NCI-H1694 treated with DMSO at 0.1 percent for 48 hours (cell line): ENCODE measurements around the gene ICAM4.
A peak's percentile ranks its signal among the peaks of the same experiment; 100 is the strongest.
"Not testable (repeated sequence)": the region's sequence is repeated elsewhere in the genome, so short reads cannot be mapped to it uniquely, and the experiment has no call there.

Source experiments
- DNase-seq: peaks from one replicate; lab custom pipeline; 2025; lab: John Stamatoyannopoulos, UW

The ICAM4 gene, protein sequence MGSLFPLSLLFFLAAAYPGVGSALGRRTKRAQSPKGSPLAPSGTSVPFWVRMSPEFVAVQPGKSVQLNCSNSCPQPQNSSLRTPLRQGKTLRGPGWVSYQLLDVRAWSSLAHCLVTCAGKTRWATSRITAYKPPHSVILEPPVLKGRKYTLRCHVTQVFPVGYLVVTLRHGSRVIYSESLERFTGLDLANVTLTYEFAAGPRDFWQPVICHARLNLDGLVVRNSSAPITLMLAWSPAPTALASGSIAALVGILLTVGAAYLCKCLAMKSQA

GRCh38 chr19:10286803-10287737, at the start of gene ICAM4:
ICAM4 (plus strand) TSS chr19:10286955; CDS start chr19:10287013, 58 bp downstream.
- DNase-seq: peak; percentile 4

DNA sequence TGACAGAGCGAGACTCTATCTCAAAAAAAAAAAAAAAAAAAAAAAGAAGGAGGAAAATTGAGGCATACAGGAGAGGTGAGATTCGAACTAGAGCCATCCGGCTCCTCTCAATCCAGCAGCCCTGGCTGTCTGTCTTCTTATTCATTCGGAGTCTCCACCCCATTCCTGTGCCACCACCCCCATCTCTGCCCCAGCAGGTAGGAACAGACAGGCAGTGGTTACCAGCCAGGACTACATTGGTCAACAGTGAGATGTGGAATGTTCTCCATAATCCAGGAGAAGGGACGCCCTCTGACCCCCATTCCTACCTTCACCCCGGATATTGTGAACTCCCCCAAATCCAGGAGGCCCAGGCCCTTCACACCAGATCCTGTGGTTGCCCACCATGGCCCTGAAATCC, 49.1 kb upstream of the ICAM4 start:
- no peak for DNase-seq

DNA sequence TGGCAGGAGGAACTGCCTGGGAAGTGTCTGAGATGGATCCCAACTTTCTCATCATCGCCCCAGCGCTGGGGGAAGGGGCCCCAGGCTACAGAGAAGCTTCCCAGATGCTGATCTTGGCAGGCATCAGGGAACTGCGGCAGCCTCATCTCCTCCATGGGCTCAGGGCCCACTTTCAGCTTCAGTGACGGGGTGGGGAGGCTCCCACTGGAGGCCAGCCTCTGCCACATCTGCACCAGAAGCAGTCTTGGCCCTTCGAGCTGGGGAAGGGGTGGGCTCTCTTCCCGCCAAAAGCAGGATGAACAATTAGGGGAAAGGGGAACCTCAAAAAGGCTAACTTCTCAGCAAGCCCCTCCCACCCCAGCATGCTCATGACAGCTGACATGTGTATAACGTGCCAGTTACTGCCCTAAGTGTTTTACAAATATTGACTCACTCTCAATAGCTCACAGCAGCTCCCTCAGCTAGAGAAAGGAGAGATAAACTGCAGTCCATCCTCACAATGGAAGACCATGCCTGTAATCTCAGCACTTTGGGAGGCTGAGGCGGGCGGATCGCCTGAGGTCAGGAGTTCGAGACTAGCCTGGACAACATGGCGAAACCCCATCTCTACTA, 48.5 kb upstream of the ICAM4 start:
- DNase-seq: no peak

- not testable (repeated sequence) for DNase-seq
Measured at GRCh38 chr19:10241826-10242449, 44.8 kb upstream of the ICAM4 start.

- no peak for DNase-seq
Measured at GRCh38 chr19:10243606-10244005, 43.1 kb upstream of the ICAM4 start.

GRCh38 chr19:10245189-10245939, 41.4 kb upstream of the ICAM4 start:
- no peak for DNase-seq

DNA sequence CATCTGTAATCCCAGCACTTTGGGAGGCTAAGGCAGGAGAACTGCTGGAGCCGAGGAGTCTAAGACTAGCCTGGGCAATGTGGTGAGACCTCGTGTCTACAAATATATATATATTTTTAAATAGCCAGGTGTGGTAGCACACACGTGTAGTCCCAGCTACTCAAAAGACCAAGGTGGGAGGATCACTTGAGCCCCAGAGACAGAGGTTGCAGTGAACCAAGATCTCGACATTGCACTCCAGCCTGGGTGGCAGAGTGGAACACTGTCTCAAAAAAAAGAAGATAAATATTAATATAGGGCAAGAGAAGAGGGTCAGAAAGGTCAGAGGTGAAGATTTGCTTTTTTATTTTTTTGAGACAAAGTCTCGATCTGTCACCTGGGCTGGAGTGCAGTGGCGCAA, 40.2 kb upstream of the ICAM4 start:
- DNase-seq: no peak

DNA sequence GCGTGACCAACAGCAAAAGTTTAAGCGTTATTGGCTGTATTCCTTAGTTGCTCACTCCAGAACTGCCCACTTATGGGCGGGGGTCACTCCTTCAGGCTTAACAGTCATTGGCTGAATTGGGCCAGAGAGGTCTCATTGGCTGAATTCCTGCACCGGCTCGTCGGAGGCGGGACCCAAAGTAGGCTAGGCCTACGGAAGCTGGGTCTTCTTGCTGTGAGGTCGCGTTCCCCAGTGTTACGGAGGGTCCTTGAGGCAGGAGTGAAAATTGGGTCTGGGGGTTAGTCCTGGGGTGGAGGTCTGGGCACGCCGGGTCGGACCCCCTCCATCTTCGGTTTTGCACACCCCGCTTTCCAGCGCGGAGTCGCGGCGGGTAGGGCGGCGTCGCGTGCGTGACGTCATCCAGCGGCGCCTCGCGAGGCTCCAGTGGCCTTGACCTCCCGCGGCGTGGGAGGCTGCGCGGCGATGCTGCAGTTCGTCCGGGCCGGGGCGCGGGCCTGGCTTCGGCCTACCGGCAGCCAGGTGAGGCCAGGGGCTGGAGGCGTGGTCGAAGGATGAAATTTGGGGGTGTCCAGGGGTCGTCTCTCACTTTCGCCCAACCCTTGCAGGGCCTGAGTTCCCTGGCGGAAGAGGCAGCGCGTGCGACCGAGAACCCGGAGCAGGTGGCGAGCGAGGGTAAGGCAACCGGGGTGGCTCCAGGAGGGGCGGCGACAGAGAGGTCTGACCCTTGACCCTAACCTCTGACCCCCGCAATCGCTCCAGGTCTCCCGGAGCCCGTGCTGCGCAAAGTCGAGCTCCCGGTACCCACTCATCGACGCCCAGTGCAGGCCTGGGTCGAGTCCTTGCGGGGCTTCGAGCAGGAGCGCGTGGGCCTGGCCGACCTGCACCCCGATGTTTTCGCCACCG, 34.7 kb upstream of the ICAM4 start, which contains the start of gene MRPL4:
TSS of gene MRPL4 (plus strand) at position 423 of the 903 bp plus-strand sequence. CDS start at position 463, 40 bp downstream.
- DNase-seq: peak; percentile 98

- no peak for DNase-seq
Measured at GRCh38 chr19:10252707-10253106, 34.0 kb upstream of the ICAM4 start.

DNA sequence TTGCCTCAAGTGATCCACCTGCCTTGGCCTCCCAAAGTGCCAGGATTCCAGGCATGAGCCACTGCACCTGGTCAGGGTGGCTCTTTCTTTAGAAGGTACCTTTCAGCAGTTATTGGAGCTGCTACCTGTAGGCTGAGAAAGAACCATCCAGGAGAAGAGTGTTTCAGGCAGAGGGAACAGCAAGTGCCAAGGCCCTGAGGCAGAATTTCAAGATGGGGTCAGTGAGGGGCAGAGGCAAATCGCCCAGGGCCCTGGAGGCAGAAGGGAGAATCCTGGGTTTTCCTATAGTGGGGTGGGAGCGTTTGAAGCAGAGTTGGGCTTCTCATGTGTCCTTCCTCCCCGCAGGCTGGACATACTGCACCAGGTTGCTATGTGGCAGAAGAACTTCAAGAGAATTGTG, 32.5 kb upstream of the ICAM4 start:
- no peak for DNase-seq

- DNase-seq: no peak
Measured at GRCh38 chr19:10255358-10255757, 31.4 kb upstream of the ICAM4 start.

- no peak for DNase-seq
Measured at GRCh38 chr19:10256551-10256950, 30.2 kb upstream of the ICAM4 start.

DNA sequence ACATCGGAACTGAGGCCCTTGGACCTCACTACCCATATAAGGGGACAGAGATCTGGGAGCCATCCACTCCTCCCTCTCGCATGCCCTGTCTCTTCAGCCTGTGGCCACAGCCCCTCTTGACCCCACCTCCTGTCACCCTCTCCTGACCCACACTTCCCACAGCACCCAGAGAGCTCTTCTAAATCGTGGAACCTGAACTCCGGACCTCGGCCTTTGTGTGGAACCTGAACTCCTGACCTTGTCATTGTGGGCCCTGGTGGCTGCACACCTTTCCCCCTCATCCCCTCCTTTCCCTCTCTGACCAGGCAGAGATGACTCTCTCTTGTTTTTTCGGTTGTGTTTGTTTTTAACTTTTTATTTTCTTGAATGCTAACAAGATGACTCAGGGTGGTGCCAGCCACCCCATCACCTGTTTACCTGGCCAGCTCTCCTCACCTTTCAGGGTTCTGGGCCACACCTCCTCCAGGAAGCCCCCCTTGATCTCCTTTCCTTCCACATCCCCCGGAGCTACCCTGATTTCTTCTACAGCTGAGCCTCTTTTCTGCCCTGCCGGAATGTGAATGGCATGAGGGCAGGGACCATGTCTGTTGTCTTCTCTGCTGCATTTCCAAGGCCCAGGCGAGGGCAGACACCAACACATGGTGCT, 29.7 kb upstream of the ICAM4 start:
- no peak for DNase-seq

- DNase-seq: no peak
Measured at GRCh38 chr19:10258080-10258710, 28.6 kb upstream of the ICAM4 start.

- DNase-seq: peak; percentile 81
Measured at GRCh38 chr19:10259162-10259905, 27.4 kb upstream of the ICAM4 start.

DNA sequence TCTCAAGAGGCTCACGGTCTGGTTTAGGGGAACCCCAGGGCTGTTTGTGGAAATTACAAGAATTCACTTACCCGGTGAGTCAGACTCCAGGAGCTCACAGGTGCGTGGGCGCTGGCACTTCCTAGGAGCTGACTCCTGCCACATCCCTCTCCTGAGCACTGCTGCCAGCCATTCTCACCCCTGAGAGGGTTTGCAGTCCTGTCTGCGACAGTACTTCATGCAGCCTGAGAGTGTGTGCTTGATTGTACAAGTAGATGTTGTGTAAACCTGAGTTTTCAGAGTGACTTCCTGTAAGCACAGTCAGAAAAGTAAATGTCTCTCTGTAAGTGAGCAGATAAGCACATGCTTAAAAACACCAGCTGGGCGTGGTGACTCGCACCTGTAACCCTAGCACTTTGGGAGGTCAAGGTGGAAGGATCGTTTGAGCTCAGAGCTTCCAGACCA, 26.6 kb upstream of the ICAM4 start:
- no peak for DNase-seq

- no peak for DNase-seq
Measured at GRCh38 chr19:10262771-10263170, 24.0 kb upstream of the ICAM4 start.

GRCh38 chr19:10266706-10267105, 20.0 kb upstream of the ICAM4 start:
- no peak for DNase-seq

DNA sequence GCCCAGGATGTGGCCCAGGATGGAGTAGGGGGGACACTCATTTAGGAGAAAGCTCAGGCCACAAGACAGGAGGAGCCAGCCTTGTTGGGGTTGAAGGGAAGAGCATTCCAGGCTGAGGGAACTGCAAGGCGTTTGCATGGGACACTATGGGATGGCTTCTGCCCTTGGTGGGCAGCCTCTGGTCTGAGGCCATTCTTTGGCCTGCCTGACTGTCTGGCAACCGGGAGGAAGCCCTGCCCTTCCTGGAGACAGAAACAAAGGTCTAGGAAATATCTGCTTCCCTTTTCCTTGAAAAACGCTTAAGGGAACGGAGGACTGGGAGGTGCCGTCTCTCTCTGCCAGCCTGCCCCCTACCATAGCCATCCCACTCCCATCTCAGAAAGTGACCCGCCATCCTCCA, 18.7 kb upstream of the ICAM4 start:
- DNase-seq: no peak
